HepG2 (cell line): ENCODE measurements around the gene GTF2H1. TPM values are rescaled to one million over a fixed set of nuclear protein-coding genes. Genes with fewer than 3 reads are reported as not detected.

ENCODE experiments used
- ATAC-seq: fragments of 200-7000 bp; cut with Tn5 transposase; 3 replicates; pipeline ENCODE4 v1.9.1; 2020; ENCODE audit warnings: mild to moderate bottlenecking, moderate library complexity
- BruUV-seq: library from RNA; stranded (reverse); fragments of 400-500 nt; replicated peaks from 2 replicates; lab custom pipeline; 2021; lab: Mats Ljungman, UMichigan
- CTCF ChIA-PET: fragments of 300-600 bp; formaldehyde crosslinking; extraction: SDS; loops from one replicate; lab custom pipeline; 2021; ENCODE audit warnings: low total read pairs, inconsistent platforms, low intra/inter-chr PET ratio; lab: Yijun Ruan, JAX
- POLR2A ChIA-PET: fragments of 350-600 bp; sonication (Branson Sonifier 250); formaldehyde crosslinking; loops from one replicate; lab custom pipeline; 2020; ENCODE audit warnings: antibody characterized with exemption, inconsistent platforms; lab: Yijun Ruan, JAX
- DNase-seq: peaks from one replicate; pipeline ENCODE4 v3.0.0-alpha.2; 2015; ENCODE audit warnings: low spot score
- FAIRE-seq: peaks from 3 replicates; lab custom pipeline; 2011; peaks lifted over from hg19 to GRCh38; lab: Jason Lieb, UNC
- H2AFZ ChIP-seq: one replicate; pipeline ENCODE4 v1.6.1; 2011; ENCODE audit warnings: low read length, inconsistent platforms
- H3K27ac ChIP-seq: fragments of 300-600 bp; 3 replicates; pipeline ENCODE4 v1.8.0; 2011; ENCODE audit warnings: mixed run types, mild to moderate bottlenecking, mixed read lengths, low read length, inconsistent platforms; ENCODE audit not compliant: insufficient read depth; ENCODE audit errors: extremely low read length
- H3K27me3 ChIP-seq, 2 experiments: fragments of 200-600 bp in 1 of 2; 2 replicates in 1 of 2; 3 replicates in 1 of 2; pipeline versions ENCODE4 v1.6.0 to v1.8.0; 2011; ENCODE audit warnings: low read length in 2 of 2, mild to moderate bottlenecking in 2 of 2, moderate library complexity in 2 of 2, inconsistent platforms in 1 of 2; ENCODE audit not compliant: insufficient read depth in 2 of 2, control insufficient read depth in 1 of 2
- H3K36me3 ChIP-seq, 2 experiments: fragments of 200-600 bp in 1 of 2; replicated peaks in 1 of 2; 2 replicates in 1 of 2; 3 replicates in 1 of 2; pipeline versions ENCODE4 v1.5.1 to v1.8.0; 2011; ENCODE audit warnings: low read length in 2 of 2, inconsistent platforms in 1 of 2; ENCODE audit not compliant: insufficient read depth in 2 of 2, control insufficient read depth in 1 of 2
- H3K4me1 ChIP-seq: 2 replicates; pipeline ENCODE4 v1.5.1; 2012; ENCODE audit warnings: low read length, inconsistent platforms; ENCODE audit not compliant: insufficient read depth
- H3K4me2 ChIP-seq: 2 replicates; pipeline ENCODE4 v1.6.0; 2011; ENCODE audit warnings: low read depth, low read length, inconsistent platforms
- H3K4me3 ChIP-seq, 3 experiments: fragments of 200-600 bp in 1 of 3; sonication (generic), shearing (Covaris generic) in 1 of 3; replicated peaks in 1 of 3; 2 replicates each; pipeline ENCODE4 v1.5.1; 2011 to 2016; ENCODE audit warnings: low read length in 3 of 3, inconsistent platforms in 2 of 3, low read depth in 2 of 3, mild to moderate bottlenecking in 2 of 3, control low read depth in 1 of 3, mixed read lengths in 1 of 3; ENCODE audit not compliant: insufficient read depth in 1 of 3
- H3K79me2 ChIP-seq: one replicate; pipeline ENCODE4 v1.6.1; 2011; ENCODE audit warnings: low read length, inconsistent platforms; ENCODE audit not compliant: insufficient read depth
- H3K9ac ChIP-seq: 2 replicates; pipeline ENCODE4 v1.6.0; 2011; ENCODE audit warnings: mild to moderate bottlenecking, low read depth, low read length, inconsistent platforms; ENCODE audit not compliant: insufficient read depth
- H3K9me3 ChIP-seq: 2 replicates; pipeline ENCODE4 v1.5.1; 2012; ENCODE audit warnings: mild to moderate bottlenecking, low read length
- H4K20me1 ChIP-seq: 2 replicates; pipeline ENCODE4 v1.6.0; 2011; ENCODE audit warnings: inconsistent platforms, mild to moderate bottlenecking, low read length, moderate library complexity; ENCODE audit not compliant: insufficient read depth
- CBX2 ChIP-seq, 2 experiments: fragments of 200-600 bp in 1 of 2; sonication (generic); formaldehyde crosslinking in 1 of 2; IDR thresholded peaks; 2 replicates each; pipeline versions ENCODE4 v1.7.0 to v1.8.1; 2018 to 2022; ENCODE audit warnings: low read depth in 2 of 2, low read length in 1 of 2, mild to moderate bottlenecking in 1 of 2, missing genetic modification reagents in 1 of 2
- DR1 ChIP-seq: sonication (generic); formaldehyde crosslinking; IDR thresholded peaks from 2 replicates; pipeline ENCODE4 v1.8.0; 2021; ENCODE audit warnings: mild to moderate bottlenecking, missing genetic modification reagents, inconsistent platforms
- ETV5 ChIP-seq: IDR thresholded peaks from 2 replicates; pipeline ENCODE4 v1.6.1; 2018; ENCODE audit warnings: missing biosample characterization, missing genetic modification reagents, inconsistent platforms, borderline replicate concordance
- FOXA1 ChIP-seq, 2 experiments: fragments of 450-650 bp in 1 of 2; sonication (generic) in 1 of 2; formaldehyde crosslinking in 1 of 2; IDR thresholded peaks; 2 replicates each; pipeline versions ENCODE4 v1.4.0 to v1.6.1; 2016 to 2020; ENCODE audit warnings: missing genetic modification reagents in 1 of 2
- FOXO4 ChIP-seq: sonication (generic); formaldehyde crosslinking; conservative IDR thresholded peaks from 2 replicates; pipeline ENCODE4 v1.8.1; 2023; ENCODE audit warnings: missing genetic modification reagents
- GZF1 ChIP-seq: sonication (generic); formaldehyde crosslinking; IDR thresholded peaks from 2 replicates; pipeline ENCODE4 v1.5.1; 2020; ENCODE audit warnings: mild to moderate bottlenecking, missing genetic modification reagents
- HMGXB3 ChIP-seq: sonication (generic); formaldehyde crosslinking; IDR thresholded peaks from 2 replicates; pipeline ENCODE4 v1.4.0; 2020; ENCODE audit warnings: missing genetic modification reagents, borderline replicate concordance
- IKZF4 ChIP-seq: sonication (generic); formaldehyde crosslinking; IDR thresholded peaks from 2 replicates; pipeline ENCODE4 v1.5.1; 2020; ENCODE audit warnings: borderline replicate concordance, mild to moderate bottlenecking, low read depth, missing genetic modification reagents; ENCODE audit errors: not compliant biosample characterization
- PHF21A ChIP-seq: sonication (generic); formaldehyde crosslinking; IDR thresholded peaks from 2 replicates; pipeline ENCODE4 v1.5.0; 2020; ENCODE audit warnings: mild to moderate bottlenecking, missing genetic modification reagents
- PITX1 ChIP-seq: sonication (generic); formaldehyde crosslinking; IDR thresholded peaks from 2 replicates; pipeline ENCODE4 v1.5.1; 2020; ENCODE audit warnings: mild to moderate bottlenecking, missing genetic modification reagents
- SPEN ChIP-seq: sonication (generic); formaldehyde crosslinking; IDR thresholded peaks from 2 replicates; pipeline ENCODE4 v1.5.1; 2020; ENCODE audit warnings: low read depth, mild to moderate bottlenecking, missing genetic modification reagents
- TOE1 ChIP-seq: sonication (generic); formaldehyde crosslinking; IDR thresholded peaks from 2 replicates; pipeline ENCODE4 v1.4.0; 2020; ENCODE audit warnings: mild to moderate bottlenecking, missing genetic modification reagents
- ZNF543 ChIP-seq: sonication (generic); formaldehyde crosslinking; IDR thresholded peaks from 2 replicates; pipeline ENCODE4 v1.4.0; 2020; ENCODE audit warnings: mild to moderate bottlenecking, missing genetic modification reagents
- ZNF614 ChIP-seq: IDR thresholded peaks from 2 replicates; pipeline ENCODE4 v1.6.1; 2018; ENCODE audit warnings: missing biosample characterization, missing genetic modification reagents, inconsistent platforms, borderline replicate concordance
- WGBS: methylation state at CpG from one replicate; pipeline ENCODE4 v1.1.6; 2017; ENCODE audit warnings: low lambda C conversion rate; 5-methylcytosine and 5-hydroxymethylcytosine counted together
- in situ Hi-C: cut with HindIII; loops from 2 replicates; pipeline ENCODE4 v1.10.0; 2017; ENCODE audit warnings: low pct_unique_long_range_greater_than_20kb; ENCODE audit not compliant: extremely low pct_ligation_motif_present
- intact Hi-C: fragments of 100-400 bp; cut with micrococcal nuclease; formaldehyde crosslinking; loops from one replicate; pipeline ENCODE4 v1.10.0; 2022; ENCODE audit not compliant: unreplicated experiment
- polyA plus RNA-seq, 8 experiments: library from polyadenylated mRNA; depleted of rRNA in 3 of 8; stranded (reverse) in 7 of 8; unstranded in 1 of 8; fragments of >200 nt; fragmentation: Illumina TruSeq in 4 of 8; extraction: Trizol in 4 of 8; gene quantifications; 2 replicates each; pipeline versions ENCODE4 v1.2.1 to v1.2.3, GENCODE V29; 2011 to 2016; ENCODE audit warnings: low read depth in 4 of 8, missing spikeins in 1 of 8, mixed read lengths in 1 of 8; ENCODE audit not compliant: insufficient read depth in 1 of 8
- total RNA-seq, 5 experiments: library from RNA; depleted of rRNA; stranded (reverse); fragments of >200 nt; fragmentation: Illumina TruSeq; extraction: Trizol; gene quantifications; 2 replicates each; pipeline ENCODE4 v1.2.3, GENCODE V29; 2016; ENCODE audit warnings: low read depth in 1 of 5
- TF ChIP-seq, protein P1 (sequence below): sonication (generic); formaldehyde crosslinking; IDR thresholded peaks from 2 replicates; pipeline ENCODE4 v1.4.0; 2020; ENCODE audit warnings: missing genetic modification reagents, mild to moderate bottlenecking, borderline replicate concordance
- TF ChIP-seq, protein P2 (sequence below): sonication (generic); formaldehyde crosslinking; IDR thresholded peaks from 2 replicates; pipeline ENCODE4 v1.5.1; 2020; ENCODE audit warnings: missing genetic modification reagents, mild to moderate bottlenecking, borderline replicate concordance

Gene GTF2H1
- total and polyA plus RNA-seq, 2 of the 13 experiments (the other 11 are each of a cell fraction or from before 2014, with no cell fraction given) = 15.7 to 51.4 TPM

DNA sequence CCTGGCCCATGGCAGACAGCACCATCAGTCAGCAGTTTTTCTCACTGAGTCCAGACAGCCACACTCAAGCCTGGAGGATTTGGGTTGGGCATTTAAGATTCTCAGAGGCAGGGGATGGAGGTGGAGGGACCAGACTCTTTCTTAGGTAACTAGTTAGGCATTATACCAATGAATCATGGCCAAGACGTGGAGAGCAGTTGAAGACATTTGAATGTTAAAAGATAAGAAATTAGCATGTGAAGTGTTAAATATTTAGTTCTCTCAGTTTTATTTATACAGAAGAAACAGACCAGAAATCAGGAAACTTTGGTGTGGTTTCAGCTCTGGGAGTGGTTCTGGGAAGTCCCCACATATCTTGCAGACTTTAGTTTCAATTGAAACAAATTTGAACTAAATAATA lies 9.9 kb downstream of the GTF2H1 start (continued):
- TF ChIP-seq HMGXB3 = no peak
- no peak for TF ChIP-seq ZNF614 (CRISPR knock-in tag)
- no peak for TF ChIP-seq FOXA1 (IDR thresholded peaks at IDR 0.05)
- TF ChIP-seq FOXA1 (CRISPR knock-in tag; IDR thresholded peaks at IDR 0.05) = no peak
- TF ChIP-seq, protein P1, sequence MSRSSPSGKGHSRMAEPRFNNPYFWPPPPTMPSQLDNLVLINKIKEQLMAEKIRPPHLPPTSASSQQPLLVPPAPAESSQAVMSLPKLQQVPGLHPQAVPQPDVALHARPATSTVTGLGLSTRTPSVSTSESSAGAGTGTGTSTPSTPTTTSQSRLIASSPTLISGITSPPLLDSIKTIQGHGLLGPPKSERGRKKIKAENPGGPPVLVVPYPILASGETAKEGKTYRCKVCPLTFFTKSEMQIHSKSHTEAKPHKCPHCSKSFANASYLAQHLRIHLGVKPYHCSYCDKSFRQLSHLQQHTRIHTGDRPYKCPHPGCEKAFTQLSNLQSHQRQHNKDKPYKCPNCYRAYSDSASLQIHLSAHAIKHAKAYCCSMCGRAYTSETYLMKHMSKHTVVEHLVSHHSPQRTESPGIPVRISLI (CRISPR knock-in tag) = no peak
- TF ChIP-seq PHF21A = no peak

DNA sequence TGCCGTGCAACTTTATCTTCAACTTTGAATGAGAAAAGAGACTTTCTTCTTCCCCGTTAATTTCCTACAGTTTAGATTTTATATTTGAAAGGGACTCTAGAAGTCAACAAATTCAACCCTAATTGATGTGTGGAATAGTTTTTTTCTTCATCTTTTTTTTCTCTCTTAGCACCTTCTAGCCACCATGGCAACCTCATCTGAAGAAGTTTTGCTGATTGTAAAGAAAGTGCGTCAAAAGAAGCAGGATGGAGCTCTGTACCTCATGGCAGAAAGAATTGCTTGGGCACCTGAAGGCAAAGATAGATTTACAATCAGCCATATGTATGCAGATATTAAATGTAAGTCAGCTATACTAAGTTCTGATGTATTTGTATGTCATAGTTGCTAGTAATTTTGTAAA lies 10.5 kb downstream of the GTF2H1 start:
- FAIRE-seq = no peak
- Histone ChIP-seq H3K79me2 (peaks cover 13% of the 10 kb centered on the region), H3K36me3 (peaks cover 13 to 74% of the 10 kb centered on the region in 2 experiments; a peak in 4 of 5 replicates), H3K4me2 (no peak overlapping the region), H2AFZ (no peak overlapping the region), H3K27ac (no peak overlapping the region), H3K9ac (no peak overlapping the region), H4K20me1 (no peaks in the 10 kb centered on the region), H3K9me3 (no peaks in the 10 kb centered on the region), H3K4me1 (peaks cover 5% of the 10 kb centered on the region; the same call in 1 of the 2 replicates), H3K4me3 (no peak overlapping the region), H3K27me3 (no peaks in the 10 kb centered on the region)
- intact Hi-C loops = no loop called here
- no peak for DNase-seq
- ChIA-PET CTCF (no interaction called here), POLR2A (no interaction called here)
- WGBS = 95% methylated on average over 3 of the region's 3 CpGs
- no TSS peak for BruUV-seq
- in situ Hi-C loops = no loop called here
- ATAC-seq = no peak
- TF ChIP-seq DR1 (no peak), TOE1 (CRISPR knock-in tag) (no peak), SPEN (CRISPR knock-in tag) (no peak), CBX2 (IDR thresholded peaks at IDR 0.05; ENCODE audit: low read depth, low read length) (no peak), CBX2 (CRISPR knock-in tag; IDR thresholded peaks at IDR 0.05; ENCODE audit: low read depth) (no peak), GZF1 (no peak), IKZF4 (CRISPR knock-in tag) (no peak), ZNF543 (no peak), FOXO4 (CRISPR knock-in tag) (no peak), PITX1 (CRISPR knock-in tag) (no peak), ETV5 (CRISPR knock-in tag) (no peak)
- TF ChIP-seq, protein P2, sequence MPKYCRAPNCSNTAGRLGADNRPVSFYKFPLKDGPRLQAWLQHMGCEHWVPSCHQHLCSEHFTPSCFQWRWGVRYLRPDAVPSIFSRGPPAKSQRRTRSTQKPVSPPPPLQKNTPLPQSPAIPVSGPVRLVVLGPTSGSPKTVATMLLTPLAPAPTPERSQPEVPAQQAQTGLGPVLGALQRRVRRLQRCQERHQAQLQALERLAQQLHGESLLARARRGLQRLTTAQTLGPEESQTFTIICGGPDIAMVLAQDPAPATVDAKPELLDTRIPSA (CRISPR knock-in tag) = no peak
